Esophagus squamous epithelium (tissue), 4 donors: Measurements from ENCODE around the gene CLEC2L.

Experiments
- CTCF ChIP-seq, 6 experiments: fragments of 450-650 bp in 4 of 6; fragments of 200-600 bp in 2 of 6; sonication (generic) in 2 of 6; IDR thresholded peaks; one replicate each; pipeline ENCODE4 v1.5.1; 2016 to 2019; ENCODE audit warnings: antibody characterized with exemption in 6 of 6, mild to moderate bottlenecking in 4 of 6, moderate library complexity in 4 of 6
- POLR2A ChIP-seq, 4 donors: fragments of 450-650 bp; IDR thresholded peaks; one replicate each; pipeline ENCODE4 v1.6.1; 2017; ENCODE audit warnings: antibody characterized with exemption in 4 of 4, mild to moderate bottlenecking in 4 of 4, moderate library complexity in 3 of 4

GRCh38 chr7:139538881-139539635 lies 15.6 kb downstream of the CLEC2L start:
- TF ChIP-seq CTCF (IDR thresholded peaks at IDR 0.05), result no peak
- no peak for TF ChIP-seq POLR2A (IDR thresholded peaks at IDR 0.05)
